Fibroblast of skin of right biceps (primary cell): ENCODE results near the gene GRK5.
A peak's percentile ranks its signal among the peaks of the same experiment; 100 is the strongest.
"Not testable (repeated sequence)": the region's sequence is repeated elsewhere in the genome, so short reads cannot be mapped to it uniquely, and the experiment has no call there.

Experiments used
- DNase-seq: peaks from one replicate; pipeline ENCODE4 v3.0.0-alpha.2; 2013

GRK5 gene

GRCh38 chr10:119225083-119225658 is 17.8 kb downstream of the GRK5 start:
- DNase-seq: no peak

GRCh38 chr10:119227825-119228224 is 20.5 kb downstream of the GRK5 start:
- no peak for DNase-seq

- DNase-seq: no peak
Measured at GRCh38 chr10:119231654-119232053, 24.3 kb downstream of the GRK5 start.

- DNase-seq: not testable (repeated sequence)
Measured at GRCh38 chr10:119232439-119232838, 25.1 kb downstream of the GRK5 start.

GRCh38 chr10:119233123-119233820 is 25.9 kb downstream of the GRK5 start:
- no peak for DNase-seq

- DNase-seq: no peak
Measured at GRCh38 chr10:119233821-119234220, 26.4 kb downstream of the GRK5 start.

GRCh38 chr10:119235356-119235755 is 28.0 kb downstream of the GRK5 start:
- DNase-seq: peak; percentile 59

- DNase-seq: no peak
Measured at GRCh38 chr10:119237722-119238436, 30.5 kb downstream of the GRK5 start.

- DNase-seq: peak; percentile 40
Measured at GRCh38 chr10:119238577-119238976, 31.2 kb downstream of the GRK5 start.

- DNase-seq: not testable (repeated sequence)
Measured at GRCh38 chr10:119239015-119239414, 31.6 kb downstream of the GRK5 start.

- DNase-seq: not testable (repeated sequence)
Measured at GRCh38 chr10:119239630-119240029, 32.3 kb downstream of the GRK5 start.

GRCh38 chr10:119241066-119241465 is 33.7 kb downstream of the GRK5 start:
- DNase-seq: no peak

GRCh38 chr10:119242186-119242585 is 34.8 kb downstream of the GRK5 start:
- no peak for DNase-seq

- no peak for DNase-seq
Measured at GRCh38 chr10:119243488-119243887, 36.1 kb downstream of the GRK5 start.

GRCh38 chr10:119243967-119244366 is 36.6 kb downstream of the GRK5 start:
- DNase-seq: no peak

GRCh38 chr10:119245272-119245671 is 37.9 kb downstream of the GRK5 start:
- no peak for DNase-seq

GRCh38 chr10:119246862-119247549 is 39.6 kb downstream of the GRK5 start:
- DNase-seq: peak; percentile 81

GRCh38 chr10:119247550-119247894 is 40.2 kb downstream of the GRK5 start:
- no peak for DNase-seq

GRCh38 chr10:119248184-119248583 is 40.8 kb downstream of the GRK5 start:
- no peak for DNase-seq

- DNase-seq: no peak
Measured at GRCh38 chr10:119248681-119249080, 41.3 kb downstream of the GRK5 start.

GRCh38 chr10:119250641-119251314 is 43.4 kb downstream of the GRK5 start:
- peak; percentile 92 for DNase-seq

GRCh38 chr10:119251315-119251708 is 43.9 kb downstream of the GRK5 start:
- DNase-seq: peak; percentile 86

- DNase-seq: peak; percentile 45
Measured at GRCh38 chr10:119252051-119252465, 44.7 kb downstream of the GRK5 start.
